Measurements from ENCODE around the gene EYA4.

EYA4 gene

DNA sequence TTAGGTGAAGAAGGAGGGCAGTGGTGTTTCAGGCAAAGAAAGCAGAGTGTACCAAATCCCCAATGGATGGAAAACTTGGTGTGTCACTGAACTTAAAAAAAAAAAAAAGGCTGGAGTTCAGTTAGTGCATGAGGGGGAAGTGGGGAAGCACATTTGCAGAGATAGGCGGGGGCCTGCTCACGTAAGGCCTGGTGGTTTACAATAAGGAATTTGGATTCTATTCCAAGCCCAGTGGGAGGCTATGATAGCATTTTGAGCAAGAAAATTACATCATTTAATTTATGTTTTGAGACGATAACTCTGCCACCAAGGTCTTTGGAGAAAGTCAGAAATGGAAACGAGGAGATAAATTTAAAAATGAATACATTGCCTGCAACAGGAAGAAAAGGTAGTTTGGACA is 225.5 kb downstream of the EYA4 start:
- TF ChIP-seq, protein P1, sequence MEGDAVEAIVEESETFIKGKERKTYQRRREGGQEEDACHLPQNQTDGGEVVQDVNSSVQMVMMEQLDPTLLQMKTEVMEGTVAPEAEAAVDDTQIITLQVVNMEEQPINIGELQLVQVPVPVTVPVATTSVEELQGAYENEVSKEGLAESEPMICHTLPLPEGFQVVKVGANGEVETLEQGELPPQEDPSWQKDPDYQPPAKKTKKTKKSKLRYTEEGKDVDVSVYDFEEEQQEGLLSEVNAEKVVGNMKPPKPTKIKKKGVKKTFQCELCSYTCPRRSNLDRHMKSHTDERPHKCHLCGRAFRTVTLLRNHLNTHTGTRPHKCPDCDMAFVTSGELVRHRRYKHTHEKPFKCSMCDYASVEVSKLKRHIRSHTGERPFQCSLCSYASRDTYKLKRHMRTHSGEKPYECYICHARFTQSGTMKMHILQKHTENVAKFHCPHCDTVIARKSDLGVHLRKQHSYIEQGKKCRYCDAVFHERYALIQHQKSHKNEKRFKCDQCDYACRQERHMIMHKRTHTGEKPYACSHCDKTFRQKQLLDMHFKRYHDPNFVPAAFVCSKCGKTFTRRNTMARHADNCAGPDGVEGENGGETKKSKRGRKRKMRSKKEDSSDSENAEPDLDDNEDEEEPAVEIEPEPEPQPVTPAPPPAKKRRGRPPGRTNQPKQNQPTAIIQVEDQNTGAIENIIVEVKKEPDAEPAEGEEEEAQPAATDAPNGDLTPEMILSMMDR (conservative IDR thresholded peaks at IDR 0.05; ENCODE audit: low read depth, low read length), result no peak
- DNase-seq (ENCODE audit: low read depth), result peak; percentile 91
- no peak overlapping the region for H3K4me3 ChIP-seq (ENCODE audit: low read depth, low read length)

DNA sequence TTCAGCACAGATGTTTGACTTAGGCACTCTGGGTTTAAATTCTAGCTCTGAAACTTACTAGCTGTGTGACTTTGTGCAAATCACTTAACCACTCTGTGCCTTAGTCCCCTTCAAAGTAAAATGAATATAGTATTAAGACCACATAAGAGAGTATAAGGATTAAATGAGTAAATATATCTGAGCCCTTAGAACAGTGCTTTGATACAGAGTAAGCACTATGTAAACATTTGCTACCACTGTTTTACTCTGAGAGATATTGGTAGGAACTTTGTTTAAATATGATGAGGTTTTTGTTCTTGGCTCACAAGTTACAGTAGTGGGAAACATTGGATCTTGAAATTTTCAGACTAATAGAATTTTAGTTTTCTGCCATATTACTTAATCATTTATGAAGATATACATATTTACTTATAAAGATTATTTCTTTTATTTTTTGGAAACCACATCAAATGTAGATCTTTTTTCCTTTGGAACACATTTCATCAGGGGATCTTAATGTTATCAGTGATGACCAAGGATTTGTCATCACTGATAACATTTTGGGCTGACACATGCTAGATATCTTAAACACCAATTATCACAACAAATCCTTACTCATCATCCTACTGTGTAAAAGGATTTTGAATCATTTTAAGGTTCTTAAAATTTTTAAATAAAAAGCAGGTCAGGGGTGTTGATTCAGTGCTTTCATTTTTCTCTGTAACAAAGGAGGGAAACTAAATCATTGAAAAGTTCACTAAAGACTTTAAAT is 226.2 kb downstream of the EYA4 start:
- peak; percentile 15 for DNase-seq (ENCODE audit: low read depth)
- TF ChIP-seq, protein P1 (conservative IDR thresholded peaks at IDR 0.05; ENCODE audit: low read depth, low read length), result no peak

DNA sequence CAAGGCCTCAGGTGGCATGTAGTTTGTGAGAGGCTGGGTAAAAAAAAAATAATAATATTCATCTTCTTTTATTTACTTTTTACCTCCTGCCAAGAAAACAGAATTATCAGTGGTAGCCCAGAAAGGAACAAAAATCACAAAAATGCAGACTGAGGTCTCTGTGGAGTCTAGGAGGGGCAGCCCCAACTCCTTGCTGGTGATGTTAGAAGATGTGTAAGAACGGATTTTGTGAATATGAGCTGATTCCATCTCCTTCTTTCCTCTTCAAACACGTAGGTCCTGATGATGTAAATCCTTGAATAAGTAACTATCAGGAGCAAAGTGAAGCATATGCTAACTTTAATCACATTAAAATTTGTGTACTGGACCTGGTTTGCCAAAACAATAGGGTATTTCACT is 226.8 kb downstream of the EYA4 start:
- H3K4me3 ChIP-seq (ENCODE audit: low read depth, low read length), result no peak overlapping the region
- DNase-seq (ENCODE audit: low read depth), result peak; percentile 59
- TF ChIP-seq, protein P1 (conservative IDR thresholded peaks at IDR 0.05; ENCODE audit: low read depth, low read length), result no peak

More for the DNA sequence above, 226.2 kb downstream of the EYA4 start:
- no peak overlapping the region for H3K4me3 ChIP-seq (ENCODE audit: low read depth, low read length)

DNA sequence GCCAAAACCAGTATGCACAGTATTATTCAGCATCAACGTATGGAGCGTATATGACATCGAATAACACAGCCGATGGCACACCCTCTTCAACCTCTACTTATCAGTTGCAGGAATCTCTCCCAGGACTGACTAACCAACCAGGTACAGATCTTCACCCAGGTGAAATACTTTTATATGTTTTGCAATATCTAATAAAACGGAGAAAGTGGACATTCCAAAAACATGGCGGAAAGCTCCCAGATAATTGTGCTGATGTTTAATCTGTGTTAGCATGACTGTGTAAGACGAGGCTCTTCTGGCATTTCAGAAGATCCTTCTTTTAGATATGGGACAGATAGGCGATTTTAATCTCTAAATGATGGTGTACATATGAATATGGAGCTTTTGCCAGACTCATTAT is 227.4 kb downstream of the EYA4 start:
- H3K4me3 ChIP-seq (ENCODE audit: low read depth, low read length), result no peak overlapping the region
- TF ChIP-seq, protein P1 (conservative IDR thresholded peaks at IDR 0.05; ENCODE audit: low read depth, low read length), result no peak

DNA sequence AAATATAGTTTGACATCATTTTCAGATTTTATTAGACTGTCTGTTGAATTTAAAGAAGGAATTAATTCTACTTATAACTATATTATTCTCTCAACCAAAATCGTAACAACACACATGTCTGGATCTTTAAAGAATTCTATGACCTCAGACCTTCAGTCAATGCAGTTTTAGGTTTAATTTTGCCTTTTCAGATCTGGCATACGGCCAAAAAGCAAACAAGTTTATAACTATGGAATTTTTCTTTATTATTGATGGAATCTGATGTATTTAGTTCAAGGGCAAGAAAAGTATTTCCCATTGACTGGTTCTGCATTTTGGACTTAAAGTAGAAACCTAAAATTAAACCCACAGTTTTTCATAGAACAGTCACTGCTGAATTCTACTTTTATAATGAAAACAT is 233.4 kb downstream of the EYA4 start:
- no peak overlapping the region for H3K4me3 ChIP-seq (ENCODE audit: low read depth, low read length)
- DNase-seq (ENCODE audit: low read depth), result no peak
- TF ChIP-seq, protein P1 (conservative IDR thresholded peaks at IDR 0.05; ENCODE audit: low read depth, low read length), result no peak

More for the DNA sequence above, 227.4 kb downstream of the EYA4 start:
- no peak for DNase-seq (ENCODE audit: low read depth)

DNA sequence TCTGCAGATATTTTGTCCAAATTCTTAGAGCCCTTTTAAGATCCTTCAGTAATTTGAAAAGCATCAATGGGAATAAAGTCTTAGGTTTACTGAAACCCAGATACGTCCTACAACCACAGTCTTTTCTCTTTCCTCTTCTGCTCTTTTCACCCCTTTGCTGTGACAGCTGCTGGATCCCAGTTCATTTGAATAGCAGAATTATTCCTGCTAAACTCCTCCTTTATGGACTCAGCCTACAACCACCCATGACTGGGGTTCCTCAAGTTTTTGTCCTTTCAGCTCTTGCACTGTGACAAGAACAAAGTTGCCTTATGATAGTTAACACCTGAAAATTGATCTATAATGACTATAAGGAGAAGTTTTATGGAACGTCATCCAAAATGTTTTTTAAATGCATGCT is 237.5 kb downstream of the EYA4 start:
- no peak for DNase-seq (ENCODE audit: low read depth)
- no peak overlapping the region for H3K4me3 ChIP-seq (ENCODE audit: low read depth, low read length)
- TF ChIP-seq, protein P1 (conservative IDR thresholded peaks at IDR 0.05; ENCODE audit: low read depth, low read length), result no peak

DNA sequence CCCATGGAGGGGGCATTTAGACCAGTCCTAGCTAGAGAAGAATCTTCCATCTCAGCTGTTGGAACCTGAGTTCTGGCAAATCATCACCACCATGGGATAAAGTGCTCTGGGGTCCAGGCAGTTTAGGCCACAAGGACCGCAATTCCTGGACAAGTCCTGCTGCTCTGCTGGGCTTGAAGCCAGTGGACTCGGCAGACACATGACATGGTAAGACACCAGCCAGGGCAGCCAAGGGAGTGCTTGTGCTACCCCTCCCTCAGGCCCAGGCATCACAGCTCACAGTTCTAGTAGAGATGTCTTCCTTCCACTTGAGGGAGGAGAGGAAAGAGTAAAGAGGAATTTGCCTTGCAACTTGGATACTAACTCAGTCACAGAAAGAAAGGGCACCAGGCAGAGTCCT is 246.0 kb downstream of the EYA4 start:
- H3K4me3 ChIP-seq (ENCODE audit: low read depth, low read length), result no peak overlapping the region
- TF ChIP-seq, protein P1 (conservative IDR thresholded peaks at IDR 0.05; ENCODE audit: low read depth, low read length), result no peak
- no peak for DNase-seq (ENCODE audit: low read depth)
